ENCODE measurements around the gene GLYR1.

GLYR1 gene

DNA sequence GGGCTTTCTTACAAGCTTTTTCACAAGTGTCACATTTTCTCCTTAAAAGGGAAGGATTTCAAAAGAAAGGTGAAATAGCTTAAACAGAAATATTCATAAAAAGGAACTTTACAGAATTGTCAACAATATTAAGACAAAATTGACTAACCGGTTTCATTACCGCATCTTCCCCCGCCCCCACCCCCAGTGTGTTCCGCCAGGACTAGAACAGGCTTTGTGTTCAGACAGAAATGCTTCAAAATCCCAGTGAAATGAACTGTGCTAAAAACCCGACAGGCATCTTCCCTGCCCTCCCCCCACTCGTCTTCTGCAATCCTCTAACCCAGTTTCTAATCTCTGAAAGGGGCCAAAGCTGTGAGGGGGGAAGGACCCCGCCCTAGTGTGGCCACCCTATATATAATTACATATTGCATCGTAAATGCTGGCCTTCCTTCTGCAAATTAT is 43.7 kb downstream of the GLYR1 start:
- no peak for DNase-seq

DNA sequence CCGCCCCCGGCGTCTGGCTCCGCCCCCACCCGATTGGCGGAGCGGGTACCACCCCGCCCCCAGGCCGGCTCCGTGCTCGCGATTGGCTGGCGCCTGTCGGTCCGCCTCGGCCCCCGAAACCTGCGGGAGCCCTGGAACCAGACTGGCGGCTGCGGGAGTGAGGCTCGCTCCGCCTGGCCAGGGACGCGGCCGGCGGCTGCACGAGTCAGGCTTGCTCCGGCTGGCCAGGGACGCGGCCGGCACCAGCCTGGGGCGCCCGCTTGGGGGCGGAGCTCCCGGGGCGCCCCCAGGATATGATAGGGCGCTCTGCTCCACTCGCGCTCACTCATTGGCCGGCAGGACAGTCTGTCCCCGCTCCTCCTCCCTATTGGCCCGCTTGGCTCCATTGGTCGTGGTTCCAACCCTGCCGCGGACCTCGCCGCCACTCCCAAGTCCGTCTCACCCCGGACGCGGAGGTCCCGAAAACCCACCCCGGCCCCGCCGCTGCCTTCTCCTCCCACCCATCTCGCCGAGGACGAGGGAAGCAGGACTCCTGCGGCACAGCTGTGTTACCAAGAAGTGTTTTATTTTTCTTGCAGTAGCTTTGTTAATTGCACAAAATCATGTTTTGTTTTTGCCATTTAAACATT is 44.3 kb downstream of the GLYR1 start:
- peak; percentile 85 for DNase-seq

DNA sequence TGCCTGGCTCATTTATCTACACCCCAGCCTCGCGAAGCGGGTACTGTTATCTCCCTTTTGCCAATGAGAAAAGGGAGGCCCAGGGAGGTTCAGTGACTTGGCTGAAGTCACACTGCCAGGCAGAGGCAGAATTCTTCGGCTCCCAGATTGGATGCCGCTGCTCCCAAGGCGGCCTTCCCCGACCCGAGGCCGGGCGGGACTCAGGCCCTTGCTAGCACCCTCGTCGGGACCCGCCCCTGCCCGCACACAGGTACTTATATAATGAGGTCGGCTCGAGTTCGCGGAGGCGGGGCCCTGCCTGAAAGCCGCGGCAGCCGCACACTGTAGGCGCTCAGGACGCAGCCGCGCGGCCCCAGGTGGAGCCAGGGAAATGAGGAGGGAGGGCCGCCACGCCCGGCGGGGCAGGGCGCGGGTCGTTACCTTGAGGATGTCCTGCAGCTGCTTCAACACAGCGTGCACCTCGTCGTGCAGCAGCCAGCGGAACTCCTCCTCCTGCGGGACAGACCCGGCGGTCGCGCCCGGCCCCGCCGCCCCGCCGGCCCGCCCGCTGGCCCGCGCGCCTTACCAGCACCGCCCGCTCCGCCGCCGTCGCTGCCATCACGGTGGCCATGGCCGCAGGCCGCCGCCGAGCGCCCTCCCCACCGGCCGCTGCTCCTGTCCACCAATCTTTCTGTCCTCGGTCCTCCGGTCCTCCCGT is 45.0 kb downstream of the GLYR1 start, which contains the start of gene ROGDI:
ROGDI (minus strand) TSS at position 672 of the 697 bp plus-strand sequence; CDS start at position 610, 62 bp downstream.
- peak; percentile 85 for DNase-seq

DNA sequence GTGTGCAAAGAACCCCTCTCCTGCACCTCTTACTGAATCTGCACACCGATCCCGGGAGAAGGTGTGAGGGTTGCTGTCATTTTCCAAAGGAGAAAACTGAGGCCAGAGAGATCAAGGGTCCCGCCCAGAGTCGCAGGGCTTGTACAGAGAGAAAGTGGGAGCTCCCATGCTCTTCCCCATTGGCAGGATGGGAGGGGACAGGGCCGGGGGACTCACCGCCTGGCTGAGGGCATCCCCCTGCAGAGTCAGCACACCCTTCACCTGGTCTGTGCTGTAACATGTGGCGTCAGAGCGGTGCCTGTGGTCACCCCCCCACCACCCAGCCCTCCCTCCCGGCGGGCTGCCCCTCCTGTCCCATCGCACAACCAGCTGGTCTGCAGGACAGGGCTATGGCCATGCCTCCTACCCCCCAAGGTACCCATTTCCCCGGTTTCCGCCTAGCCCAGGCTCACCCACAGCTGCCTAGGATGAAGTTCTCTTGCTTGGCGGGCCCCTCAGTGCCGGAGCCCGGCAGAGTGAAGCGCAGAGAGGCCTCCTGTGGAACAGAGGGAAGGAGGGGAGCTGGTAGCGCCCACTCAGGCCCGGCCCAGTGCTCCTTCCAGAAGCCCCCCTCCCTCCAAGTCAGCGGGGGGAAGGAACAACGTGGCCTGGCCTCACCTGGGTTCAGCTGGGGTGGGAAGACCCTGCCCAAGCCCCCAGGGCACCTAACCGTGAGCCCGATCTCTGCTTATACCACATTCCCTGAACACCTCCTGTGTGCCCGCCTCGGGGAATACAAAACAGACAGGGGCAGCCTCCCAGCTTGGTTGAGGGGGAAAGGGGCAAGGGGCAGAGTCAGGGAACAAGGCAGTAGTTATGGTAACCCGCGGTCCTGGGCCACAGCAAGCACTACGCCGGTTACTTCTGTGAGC is 45.8 kb downstream of the GLYR1 start:
- DNase-seq, result no peak

DNA sequence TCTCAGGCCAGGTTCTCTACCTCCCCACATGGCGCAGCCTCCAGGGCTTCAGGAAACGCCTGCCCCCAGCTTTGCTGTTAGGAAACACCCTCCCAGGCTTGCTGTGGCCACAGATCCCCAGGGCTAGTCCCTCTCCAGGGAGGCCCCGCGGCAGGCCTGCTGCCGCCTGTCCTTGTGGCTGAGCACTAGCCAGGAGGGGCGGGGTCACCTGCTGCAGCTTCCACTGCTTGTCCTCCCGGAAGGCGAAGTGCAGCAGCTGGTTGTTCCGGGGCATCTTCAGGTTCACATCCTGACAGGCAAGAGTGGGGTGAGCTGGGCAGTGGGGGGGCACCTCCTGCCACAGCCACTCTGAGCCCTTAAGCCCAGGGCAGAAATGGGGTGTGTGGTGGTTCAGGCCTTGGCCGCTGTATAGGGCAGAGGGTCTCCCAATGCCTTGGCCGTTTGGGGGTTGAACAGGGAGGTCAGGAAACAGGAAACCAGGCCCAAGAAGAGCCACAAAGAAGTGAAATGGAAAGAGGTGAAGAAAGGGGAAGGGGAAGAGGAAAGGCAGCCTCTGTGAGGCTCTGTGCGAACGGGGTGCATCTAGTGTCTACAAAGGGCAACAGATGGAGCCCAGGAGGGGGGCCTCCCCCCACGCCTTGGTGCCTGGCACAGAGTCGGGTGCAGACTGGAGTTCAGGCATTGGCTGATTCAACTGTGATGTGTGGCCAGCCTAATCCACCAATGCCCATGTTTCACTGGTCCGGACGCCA is 46.6 kb downstream of the GLYR1 start:
- DNase-seq, result no peak

DNA sequence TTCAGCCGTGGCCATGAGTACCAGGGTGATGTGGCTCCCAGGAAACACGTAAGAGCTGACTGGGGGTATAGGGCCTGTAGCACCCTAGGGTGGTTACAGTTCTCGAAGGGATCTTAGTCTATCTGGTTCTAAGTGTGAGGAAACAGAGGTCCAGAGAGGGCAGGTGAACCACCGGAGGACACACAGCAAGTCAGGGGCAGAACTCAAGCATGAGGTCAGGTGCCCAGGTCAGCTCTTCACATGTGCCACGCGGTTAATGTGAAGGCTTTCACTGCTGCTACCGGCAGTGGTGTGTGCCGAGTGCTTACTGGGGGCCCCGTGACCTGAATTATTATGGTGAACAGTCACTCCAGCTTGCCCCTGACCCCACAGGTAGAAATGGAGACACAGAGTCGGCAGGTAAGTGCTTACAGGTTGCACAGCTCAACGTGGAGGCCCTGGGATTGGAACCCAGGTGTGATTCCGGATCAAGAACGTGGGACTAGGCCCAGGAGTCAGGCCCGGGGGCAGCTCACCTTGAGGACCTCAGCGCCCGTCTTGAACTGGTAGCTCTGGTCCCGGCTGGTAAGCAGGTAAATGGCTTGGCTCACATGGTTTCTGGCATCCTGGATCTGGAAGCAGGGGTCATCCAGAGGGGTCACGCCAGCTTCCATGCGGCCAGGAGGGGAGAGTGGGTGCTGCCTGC is 47.8 kb downstream of the GLYR1 start:
- DNase-seq, result no peak

DNA sequence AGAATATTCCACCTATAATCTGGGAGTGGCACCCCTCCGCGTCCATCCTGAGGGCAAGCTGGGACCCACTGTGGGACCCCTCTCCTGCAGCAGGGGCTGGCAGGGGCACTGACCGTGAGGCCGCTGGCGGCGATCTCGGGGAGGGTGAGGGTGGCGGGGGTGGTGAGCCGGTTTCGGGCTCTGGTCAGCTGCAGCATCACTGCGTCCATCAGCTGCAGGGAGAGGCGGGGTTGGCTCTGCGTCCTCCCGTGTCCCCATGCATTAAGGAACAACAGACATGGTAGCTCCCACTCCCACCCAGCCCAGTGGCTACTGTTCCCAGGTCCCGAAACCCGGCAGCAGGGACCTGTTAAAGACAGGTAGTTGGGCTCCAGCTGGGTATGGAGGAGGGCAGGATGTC is 48.6 kb downstream of the GLYR1 start:
- no peak for DNase-seq

DNA sequence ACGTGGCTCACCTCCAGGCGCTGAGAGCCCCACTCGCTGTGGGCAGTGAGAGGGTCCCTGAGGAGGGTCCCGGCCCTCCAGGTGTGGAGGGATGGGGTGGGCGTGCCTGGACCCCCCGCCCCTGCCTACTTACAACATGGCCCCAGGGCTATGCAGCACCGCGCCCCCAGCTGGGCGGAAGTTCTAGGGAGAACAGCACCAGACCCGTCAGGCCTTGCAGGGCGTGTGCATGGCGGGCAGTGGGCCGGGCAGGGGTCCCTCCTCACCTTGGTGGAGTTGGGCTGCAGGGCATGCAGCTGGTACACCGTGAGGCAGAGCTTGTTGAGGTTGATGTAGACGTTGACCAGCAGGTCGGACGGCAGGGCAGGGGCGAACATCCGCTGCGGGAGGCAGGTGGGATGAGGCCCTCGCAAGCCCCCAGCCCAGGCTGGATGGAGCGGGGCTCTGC is 49.3 kb downstream of the GLYR1 start:
- no peak for DNase-seq

DNA sequence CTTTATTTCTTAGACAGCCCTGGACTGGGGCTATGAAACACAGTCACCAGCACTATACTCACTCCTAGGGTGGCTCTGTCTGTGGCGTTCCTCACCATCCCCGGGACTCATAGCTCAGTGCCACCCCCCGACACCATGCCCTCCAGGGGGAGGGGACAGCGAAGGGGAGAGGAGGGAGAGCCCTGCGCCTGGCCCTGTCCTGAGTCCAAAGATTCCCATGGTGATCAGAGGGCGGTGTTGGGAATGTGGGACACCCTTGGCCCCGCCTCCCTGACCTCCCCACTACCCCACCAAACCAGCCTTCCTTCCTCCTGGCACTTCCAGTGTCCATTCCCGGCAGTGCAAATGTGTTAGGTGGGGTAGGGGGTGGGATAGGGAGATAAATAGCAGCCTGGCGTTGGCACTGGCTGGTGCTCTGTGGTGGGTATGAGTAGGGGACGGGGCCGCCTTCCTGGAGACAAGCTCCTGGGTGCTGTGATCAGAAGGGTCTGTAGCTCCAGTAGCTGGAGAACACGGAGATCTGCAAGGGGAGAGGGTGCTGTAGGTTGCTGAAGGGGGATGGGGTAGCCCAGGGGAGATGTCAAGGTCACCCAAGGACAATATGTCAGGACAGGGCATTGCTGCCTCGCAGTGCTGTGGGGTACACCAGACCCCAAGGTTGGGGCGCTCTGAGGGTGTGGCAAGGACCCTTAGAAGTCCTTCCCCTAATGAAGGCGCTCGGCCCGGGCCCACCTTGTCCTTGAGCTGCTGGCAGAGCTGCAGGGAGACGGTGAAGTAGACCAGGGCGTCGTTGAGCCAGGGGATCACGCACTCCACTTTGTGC is 49.9 kb downstream of the GLYR1 start:
- DNase-seq, result no peak

DNA sequence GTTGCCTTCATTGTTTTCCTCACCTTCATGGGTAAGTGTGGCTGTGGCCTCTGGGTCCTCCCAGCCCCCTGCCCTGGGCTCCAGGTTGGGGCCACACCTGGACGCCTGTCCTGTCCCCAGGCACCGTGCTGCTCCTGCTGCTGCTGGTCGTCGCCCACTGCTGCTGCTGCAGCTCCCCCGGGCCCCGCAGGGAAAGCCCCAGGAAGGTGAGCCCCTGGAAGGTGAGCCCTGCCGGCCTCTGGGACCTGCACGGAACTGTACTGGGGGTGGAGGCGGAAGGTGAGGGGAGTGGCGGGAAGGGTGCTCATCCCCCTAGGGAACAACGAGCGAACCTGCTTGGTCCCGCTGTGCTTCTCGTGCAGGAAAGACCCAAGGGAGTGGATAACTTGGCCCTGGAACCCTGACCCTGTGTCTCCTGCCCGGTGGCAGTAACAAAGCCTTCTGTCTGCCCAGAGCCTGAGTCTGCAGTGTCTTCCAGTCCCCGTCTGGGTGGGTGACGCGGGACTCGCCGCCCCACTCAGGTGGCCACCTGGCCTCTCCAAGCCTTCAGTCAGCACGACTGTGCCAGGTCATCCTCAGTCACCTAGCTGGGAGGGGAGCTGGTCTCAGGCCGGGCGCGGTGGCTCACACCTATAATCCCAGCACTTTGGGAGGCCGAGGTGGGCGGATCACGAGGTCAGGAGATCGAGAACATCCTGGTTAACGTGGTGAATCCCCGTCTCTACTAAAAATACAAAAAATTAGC is 51.1 kb downstream of the GLYR1 start:
- no peak for DNase-seq

DNA sequence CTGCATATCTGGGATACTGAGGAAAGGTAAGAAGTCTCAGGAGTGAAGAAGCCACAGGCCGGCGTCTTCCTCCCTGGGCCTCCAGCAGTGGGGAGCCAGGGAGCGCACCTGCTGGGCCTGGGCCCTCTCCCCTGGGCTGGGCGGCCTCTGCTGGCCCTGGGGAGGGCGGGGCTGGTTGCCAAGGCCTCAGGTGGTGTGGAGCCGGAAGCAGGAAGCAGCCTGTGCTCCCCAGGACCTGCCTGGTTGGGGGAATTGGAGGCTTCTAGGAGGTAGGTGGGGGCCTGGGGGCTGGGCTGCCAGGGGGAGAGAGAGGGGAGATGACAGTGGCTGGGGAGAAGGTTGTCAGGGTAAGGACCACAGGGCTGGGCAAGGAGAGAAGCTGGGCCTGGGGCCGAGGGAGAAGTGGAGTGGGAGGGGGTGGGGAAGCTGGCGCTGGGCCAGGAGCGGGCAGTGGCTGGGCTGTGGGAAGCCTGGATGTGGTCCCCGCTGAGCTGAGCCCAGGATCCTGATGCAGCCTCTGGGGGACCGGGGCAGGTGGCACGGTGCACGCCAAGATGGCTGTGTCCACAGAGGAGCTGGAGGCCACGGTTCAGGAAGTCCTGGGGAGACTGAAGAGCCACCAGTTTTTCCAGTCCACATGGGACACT is 51.8 kb downstream of the GLYR1 start, which contains the start of gene SMIM22:
SMIM22 (plus strand) TSS at position 189 of the 647 bp plus-strand sequence; CDS start at position 555, 366 bp downstream.
- DNase-seq, result no peak

DNA sequence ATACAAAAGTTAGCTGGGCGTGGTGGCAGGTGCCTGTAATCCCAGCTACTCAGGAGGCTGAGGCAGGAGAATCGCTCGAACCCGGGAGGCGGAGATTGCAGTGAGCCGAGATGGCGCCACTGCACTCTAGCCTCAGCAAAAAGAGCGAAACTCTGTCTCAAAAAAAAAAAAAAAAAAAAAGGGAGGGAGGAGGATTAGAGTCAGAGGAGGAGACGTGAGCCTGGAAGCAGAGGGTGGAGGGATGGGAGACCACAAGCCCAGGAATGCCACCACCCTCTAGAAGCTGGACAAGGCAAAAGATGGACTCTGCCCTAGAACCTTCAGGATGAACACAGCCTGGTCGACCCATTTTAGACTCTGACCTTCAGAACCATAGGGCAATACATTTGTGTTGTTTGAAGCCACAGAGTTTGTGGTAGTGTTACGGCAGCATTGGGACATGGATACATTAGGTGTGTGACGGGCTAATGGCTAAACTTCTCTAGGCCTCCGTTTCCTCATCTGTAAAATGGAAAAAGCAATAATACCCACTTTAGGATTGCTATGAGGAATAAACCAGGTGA is 54.1 kb downstream of the GLYR1 start:
- DNase-seq, result no peak

DNA sequence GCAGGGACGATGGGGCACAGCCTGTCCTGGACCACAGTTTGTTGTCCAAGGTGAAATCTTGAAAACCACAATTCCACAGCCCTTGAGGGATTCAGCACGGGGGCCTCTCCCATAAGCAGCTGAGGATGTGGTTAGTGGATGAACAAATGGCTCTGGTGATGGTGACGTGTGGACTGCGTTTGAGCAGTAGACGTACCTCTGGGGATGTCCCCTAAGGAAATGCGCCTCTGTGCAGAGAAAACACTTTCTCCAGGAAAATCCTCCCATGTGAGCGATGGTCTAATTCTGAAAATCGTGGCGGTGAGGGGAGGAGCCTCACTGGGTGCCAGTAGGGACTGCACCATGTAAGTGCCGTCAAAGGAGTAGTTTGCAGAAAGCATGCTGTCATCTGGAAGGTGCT is 56.2 kb downstream of the GLYR1 start:
- no peak for DNase-seq

DNA sequence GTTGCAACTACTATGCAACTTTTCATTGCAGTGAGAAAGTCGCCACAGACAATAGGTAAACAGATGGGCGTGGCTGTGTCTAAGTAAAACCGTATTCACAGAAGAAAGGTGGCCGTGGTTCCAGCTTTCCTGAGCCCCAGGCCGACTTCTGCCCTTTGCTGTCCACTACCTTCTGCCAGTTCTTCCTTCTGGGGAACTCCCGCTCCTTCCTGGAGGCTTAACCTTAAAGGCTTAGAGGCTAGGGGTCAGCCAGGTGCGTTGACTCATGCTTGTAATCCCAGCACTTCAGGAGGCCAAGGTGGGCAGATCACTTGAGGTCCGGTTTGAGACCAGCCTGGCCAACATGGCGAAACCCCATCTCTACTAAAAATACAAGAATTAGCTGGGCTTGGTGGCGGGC is 56.8 kb downstream of the GLYR1 start:
- no peak for DNase-seq

DNA sequence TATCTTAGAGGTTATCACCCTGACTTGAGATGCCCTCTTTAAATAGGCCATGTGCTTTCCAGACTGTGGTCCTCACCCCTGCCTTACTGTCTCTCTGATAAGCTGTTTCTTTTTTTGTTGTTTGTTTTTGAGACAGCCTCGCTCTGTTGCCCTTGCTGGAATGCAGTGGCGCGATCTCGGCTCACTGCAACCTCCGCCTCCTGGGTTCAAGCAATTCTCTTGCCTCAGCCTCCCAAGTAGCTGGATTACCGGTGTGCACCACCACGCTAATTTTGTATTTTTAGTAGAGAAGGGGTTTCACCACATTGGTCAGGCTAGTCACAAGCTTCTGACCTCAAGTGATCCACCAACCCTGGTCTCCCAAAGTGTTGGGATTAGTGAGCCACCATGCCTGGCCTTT is 58.2 kb downstream of the GLYR1 start:
- DNase-seq, result no peak

DNA sequence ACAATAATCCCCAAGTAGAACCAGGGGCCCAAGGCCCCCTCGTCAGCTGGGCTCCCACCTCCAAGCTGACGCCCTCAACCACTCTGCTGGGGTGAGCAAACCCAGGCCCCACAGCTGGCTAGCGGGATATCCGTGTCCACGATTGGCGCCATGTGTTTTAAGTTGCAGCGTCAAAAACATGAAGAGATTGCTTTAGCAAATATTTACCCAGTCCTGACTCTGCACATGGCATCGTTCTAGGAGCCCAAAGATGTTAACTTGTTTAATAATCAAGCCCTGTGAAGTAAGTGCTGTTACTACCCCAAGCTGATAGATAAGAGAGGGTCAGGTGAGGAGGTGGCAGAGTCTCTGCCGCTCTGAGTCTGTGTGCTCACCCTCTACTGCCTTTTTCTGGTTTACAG is 58.6 kb downstream of the GLYR1 start:
- no peak for DNase-seq

DNA sequence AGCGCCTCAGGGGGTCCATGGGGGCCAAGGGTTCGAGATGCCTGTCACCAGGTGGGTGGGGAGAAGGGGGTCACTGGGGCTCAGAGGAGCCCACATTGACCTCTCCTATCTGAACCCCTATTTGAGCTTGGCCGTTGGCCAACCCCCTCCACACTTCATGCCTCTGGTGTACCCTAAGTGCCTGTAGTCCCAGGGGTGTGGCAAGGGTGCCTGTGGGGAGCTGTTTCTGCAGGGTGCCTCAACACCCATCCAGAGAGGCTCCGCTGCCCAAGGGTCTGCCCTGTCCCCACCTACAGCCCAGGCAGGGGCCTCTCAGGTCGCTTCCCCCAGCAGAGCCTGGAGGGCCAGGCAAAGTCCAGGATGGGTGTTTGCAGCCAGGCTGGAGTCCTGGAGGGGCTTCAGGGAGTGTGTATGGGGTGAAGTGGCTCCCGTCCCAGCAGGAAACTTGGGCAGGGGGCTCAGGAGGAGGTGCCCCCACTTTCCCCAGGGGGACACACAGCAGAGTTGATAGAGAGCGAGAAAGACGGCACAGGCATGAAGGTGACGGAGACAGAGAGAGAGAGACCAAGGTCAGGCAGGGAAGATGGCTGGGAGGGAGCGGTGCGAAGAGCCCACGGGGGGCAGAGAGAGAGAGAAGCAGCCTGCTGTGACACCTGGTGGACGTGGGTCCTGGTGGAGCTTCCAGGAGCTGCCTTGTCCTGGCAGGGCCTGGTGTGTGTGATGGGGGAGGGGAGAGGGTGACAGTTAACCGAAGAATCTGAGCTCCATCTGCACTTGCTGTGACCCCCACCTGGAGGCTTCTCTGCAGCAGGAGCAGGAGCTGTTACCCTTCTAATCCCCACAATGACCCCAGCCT is 59.2 kb downstream of the GLYR1 start, which contains the start of gene SEPTIN12:
SEPTIN12 (minus strand) TSS at position 719 of the 856 bp plus-strand sequence; CDS start at position 19, 700 bp downstream.
- DNase-seq, result no peak

DNA sequence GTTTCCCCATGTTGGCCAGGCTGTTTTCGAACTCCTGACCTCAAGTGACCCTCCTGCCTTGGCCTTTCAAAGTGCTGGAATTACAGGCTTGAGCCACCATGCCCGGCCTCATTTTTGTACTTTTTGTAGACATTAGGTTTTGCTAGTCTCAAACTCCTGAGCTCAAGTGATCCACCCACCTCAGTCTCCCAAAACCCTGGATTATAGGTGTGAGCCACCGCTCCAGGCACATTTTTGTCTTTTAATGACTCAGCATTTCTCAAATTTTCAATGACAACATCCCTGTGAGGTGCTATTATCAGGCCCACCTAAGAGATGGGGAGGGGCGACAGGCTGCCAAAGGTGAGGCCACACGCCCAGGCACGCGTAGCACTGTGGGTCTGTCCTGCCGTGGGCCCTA is 60.0 kb downstream of the GLYR1 start:
- no peak for DNase-seq

All from CD4-positive, alpha-beta T cell treated with Interleukin-4 for 4 hours (primary cell).